Fibroblast of skin of abdomen (primary cell): ENCODE data around the gene SLC5A11.
A peak's percentile ranks its signal among the peaks of the same experiment; 100 is the strongest.
"Not testable (repeated sequence)": the region's sequence is repeated elsewhere in the genome, so short reads cannot be mapped to it uniquely, and the experiment has no call there.

Source experiments
- DNase-seq: peaks from one replicate; pipeline ENCODE4 v3.0.0-alpha.2; 2013

SLC5A11 gene

DNA sequence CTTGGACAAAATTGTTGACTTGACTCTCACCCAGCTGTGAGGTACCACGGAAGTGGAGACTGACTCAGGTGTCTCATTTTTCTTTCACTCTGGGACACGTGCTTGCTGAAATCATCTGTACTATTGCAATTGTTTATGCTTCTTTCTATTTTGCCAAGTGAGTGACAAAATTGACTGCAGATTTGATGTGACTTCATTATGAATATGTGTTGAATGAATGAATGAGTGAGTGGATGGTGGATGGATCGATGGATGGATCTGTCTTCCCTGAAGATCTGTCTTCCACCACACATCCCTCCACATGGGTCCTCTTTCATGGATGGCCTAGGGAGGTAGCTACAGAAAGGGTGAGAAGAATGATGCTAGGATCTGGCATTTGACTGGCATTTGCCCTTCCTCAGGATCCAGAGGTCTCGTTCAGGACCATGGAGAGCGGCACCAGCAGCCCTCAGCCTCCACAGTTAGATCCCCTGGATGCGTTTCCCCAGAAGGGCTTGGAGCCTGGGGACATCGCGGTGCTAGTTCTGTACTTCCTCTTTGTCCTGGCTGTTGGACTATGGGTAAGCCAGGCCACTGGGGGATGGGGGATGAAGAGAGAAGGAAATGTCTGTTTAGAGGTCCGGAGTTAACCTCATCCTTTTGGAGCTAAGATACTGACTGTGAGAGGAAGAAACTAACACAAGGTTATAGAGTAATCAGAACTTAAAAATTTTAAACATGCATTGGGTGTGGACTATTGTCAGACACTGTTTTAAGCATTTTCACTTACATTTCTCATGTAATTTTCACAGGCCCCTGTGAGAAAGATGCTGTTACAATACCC is 12.7 kb downstream of the SLC5A11 start:
- DNase-seq, result peak; percentile 57

DNA sequence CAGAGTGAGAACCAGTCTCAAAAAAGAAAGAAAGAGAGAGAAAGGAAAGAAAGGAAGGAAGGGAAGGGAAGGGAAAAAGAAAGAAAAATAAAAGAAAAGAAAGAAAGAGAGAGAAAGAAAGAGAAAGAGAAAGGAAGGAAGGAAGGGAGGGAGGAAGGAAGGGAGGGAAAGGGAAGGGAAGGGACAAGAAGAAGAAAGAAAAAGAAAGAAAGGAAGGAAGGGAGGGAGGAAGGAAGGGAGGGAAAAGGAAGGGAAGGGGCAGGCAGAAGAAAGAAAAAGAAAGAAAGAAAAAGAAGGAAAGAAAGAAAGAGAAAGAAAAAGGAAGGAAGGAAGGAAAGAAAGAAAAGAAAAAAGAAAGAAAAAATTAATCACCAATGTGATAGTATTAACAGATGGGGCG is 15.7 kb downstream of the SLC5A11 start:
- no peak for DNase-seq

GRCh38 chr16:24863582-24864437 is 18.0 kb downstream of the SLC5A11 start:
- no peak for DNase-seq

GRCh38 chr16:24869033-24869432 is 23.3 kb downstream of the SLC5A11 start:
- no peak for DNase-seq

DNA sequence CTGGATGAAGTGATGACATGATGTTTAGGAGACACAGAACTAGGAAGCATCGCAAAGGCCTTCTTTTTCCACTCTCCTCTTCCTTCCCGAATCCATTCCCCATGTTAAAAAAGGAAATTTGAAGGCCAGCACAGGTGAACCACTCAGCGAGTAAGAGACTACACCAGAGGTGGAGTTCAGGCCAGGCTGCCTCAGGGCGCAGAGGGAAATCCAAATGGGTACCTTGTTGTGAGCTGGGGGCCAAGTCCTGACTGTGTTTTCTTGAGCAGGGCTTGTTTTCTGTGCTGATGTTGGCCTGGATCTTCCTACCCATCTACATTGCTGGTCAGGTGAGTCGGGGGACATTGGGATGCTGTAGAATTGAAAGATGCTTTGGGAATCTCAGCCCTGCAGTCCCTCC is 26.1 kb downstream of the SLC5A11 start:
- DNase-seq, result no peak

DNA sequence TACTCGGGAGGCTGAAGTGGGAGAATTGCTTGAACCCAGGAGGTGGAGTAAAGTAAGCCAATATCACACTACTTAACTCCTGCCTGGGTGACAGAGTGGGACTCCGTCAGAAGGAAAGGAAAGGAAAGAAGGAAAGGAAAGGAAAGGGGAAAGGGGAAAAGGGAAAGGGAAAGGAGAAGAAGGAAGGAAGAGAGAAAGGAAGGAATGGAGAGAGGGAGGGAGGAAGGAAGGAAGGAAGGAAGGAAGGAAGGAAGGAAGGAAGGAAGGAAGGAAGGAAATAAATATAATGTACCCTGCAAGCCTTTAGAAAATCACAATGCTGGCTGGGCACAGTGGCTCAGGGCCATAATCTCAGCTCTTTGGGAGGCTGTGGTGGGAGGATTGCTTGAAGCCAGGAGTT is 27.3 kb downstream of the SLC5A11 start:
- no peak for DNase-seq

DNA sequence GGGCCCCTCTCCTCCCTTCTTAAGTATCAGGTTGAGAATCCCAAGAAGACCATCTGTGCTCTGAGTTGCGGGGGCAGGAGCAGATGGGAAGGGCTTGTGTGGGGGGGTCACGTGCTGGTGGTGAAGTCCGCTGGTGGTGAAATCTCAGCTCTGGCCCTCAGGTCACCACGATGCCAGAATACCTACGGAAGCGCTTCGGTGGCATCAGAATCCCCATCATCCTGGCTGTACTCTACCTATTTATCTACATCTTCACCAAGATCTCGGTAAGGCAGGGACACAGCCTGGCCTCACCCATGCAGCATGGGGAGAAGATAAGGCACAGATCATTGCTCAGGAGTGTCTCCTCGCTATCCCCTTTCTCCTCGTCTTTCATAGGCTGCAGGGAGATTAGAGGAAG is 29.7 kb downstream of the SLC5A11 start:
- no peak for DNase-seq

DNA sequence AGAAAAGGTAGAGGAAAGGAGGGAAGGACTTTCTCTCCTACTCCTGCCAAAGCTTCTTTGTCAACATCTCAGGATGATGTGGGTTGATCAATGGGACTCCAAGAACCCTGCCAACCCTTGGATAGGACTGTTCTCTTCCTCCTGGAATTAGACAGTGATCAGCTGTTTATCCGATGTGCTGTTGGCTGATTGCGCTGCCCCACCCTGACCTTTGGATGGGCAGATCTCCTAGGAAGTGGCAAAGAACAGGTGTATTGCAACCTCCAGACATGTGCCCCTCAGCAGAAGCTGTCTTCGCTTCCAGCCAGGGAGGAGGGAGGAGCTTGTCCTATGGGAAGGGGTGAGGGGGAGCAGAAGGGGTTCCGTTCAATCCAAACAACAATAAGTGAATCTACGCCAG is 30.5 kb downstream of the SLC5A11 start:
- DNase-seq, result no peak

GRCh38 chr16:24879684-24880083 is 33.9 kb downstream of the SLC5A11 start:
- no peak for DNase-seq

GRCh38 chr16:24883714-24884151 is 38.0 kb downstream of the SLC5A11 start:
- no peak for DNase-seq

DNA sequence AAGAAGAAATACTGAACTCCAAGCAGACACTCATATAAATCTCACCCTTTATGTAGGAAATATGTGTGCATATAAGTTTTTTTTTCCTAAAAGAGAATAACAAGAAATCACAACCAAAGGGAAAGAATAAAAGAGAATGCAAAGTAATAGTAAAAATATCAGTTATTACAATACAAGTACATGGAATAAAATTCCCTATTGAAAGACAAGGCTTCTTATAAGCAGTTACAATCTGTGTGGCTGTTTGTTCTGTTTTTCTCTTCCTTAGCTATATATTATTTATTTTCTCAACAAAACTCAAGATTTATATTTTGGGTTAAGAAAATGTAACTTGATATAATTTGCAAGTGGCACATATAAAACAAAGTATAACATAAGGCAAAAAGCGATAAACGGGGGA is 41.7 kb downstream of the SLC5A11 start:
- DNase-seq, result no peak

DNA sequence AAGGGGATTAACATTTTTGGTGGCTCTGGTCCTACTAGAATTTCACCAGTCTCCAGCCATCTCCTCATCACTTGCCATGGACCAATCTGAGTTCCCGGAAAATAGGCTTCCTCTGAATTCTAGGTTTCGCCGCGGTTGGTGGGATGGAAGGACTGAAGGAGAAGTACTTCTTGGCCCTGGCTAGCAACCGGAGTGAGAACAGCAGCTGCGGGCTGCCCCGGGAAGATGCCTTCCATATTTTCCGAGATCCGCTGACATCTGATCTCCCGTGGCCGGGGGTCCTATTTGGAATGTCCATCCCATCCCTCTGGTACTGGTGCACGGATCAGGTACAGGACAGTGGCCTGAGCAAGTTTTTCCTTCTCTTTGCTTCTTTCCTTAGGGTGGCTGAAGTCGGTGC is 45.0 kb downstream of the SLC5A11 start:
- no peak for DNase-seq

DNA sequence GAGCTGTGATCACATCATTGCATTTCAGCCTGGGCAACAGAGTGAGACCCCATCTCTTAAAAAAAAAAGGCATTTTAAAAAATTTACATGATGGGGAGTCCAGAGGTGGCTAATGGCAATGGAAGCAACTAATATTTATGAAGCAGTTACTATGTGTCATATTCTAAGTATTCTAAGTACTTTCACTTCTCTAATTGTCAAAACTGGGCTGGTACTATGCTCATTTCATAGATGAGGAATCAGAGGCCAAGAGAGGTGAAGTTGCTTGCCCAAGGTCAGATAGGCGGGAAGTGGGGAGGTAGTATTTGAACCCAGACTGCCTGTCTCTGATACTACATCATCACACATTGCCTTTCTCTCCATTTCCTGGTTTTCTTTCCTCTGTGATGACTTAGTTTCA is 50.7 kb downstream of the SLC5A11 start:
- DNase-seq, result no peak

DNA sequence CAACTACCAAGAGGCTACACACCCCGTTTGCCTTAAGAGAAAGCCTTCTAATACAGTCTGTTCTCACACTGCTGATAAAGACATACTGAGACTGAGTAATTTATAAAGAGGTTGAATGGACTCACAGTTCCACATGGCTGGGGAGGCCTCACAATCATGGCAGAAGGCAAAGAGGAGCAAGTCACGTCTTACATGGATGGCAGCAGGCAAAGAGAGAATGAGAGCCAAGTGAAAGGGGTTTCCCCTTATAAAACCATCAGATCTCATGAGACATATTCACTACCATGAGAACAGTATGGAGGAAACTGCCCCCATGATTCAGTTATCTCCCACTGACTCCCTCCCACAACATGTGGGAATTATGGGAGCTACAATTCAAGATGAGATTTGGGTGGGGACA is 51.8 kb downstream of the SLC5A11 start:
- DNase-seq, result not testable (repeated sequence)

DNA sequence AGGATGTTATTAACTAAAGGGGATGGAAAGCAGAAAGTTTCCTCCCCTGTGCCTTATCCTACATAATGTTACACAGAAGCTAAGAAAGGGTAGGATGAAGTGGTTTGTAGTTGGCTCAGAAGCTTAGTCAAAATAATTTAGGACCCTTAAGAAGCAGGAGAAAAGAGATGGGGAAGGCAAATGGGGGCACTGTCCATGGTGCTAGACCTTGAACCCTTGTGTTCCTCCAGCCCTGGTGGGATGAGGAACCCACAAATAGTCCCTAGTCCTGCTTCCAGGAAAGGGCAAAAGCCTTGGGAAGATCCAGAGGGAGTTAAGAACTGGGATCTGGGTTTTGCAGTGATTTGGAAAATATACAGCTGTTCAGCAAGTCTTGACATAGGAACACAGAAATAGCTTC is 54.5 kb downstream of the SLC5A11 start:
- DNase-seq, result no peak

DNA sequence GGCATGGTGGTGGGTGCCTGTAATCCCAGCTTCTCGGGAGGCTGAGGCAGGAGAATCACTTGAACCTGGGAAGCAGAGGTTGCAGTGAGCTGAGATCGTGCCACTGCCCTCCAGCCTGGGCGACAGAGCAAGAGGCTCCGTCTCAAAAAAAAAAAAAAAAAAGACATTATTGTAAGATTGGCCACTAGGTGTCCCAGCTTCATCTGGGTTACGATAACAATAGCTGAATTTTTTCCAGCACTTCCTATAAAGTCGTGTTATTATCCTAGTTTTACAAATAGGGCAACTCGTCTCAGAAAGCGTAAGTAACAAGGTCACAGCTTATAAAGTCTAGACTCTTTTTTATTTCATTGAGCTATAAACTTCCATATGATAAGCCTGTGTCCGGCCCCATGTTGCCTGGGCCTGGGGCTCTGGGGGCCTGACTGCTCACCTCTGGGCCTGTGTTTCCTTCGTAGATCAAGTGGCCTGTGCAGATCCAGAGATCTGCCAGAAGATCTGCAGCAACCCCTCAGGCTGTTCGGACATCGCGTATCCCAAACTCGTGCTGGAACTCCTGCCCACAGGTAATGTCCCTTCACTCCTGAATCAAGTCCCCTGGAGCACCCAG is 60.5 kb downstream of the SLC5A11 start:
- peak; percentile 15 for DNase-seq

DNA sequence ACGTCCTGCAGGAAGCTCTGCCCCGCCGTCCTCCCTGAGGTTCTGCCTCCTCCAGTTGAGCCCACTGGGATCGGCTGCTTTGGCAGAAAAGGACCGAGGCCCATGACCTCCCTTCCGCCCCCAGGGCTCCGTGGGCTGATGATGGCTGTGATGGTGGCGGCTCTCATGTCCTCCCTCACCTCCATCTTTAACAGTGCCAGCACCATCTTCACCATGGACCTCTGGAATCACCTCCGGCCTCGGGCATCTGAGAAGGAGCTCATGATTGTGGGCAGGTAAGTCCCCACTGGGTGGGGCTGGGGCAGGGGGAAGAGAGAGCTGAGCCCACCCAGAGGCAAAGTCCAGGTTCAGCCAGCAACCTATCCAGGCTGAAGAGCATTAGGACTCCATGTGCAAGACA is 61.1 kb downstream of the SLC5A11 start:
- no peak for DNase-seq

DNA sequence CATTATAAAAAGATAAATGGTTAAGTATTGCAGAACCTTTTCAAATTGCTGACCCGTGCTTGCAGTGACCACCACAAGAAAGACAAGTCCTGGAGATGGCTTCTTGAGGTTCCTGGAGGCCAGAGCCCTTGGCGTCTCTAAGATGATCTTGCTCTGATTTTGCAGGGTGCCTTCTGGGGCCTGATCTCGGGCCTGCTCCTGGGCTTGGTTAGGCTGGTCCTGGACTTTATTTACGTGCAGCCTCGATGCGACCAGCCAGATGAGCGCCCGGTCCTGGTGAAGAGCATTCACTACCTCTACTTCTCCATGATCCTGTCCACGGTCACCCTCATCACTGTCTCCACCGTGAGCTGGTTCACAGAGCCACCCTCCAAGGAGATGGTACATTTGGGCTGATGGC is 63.0 kb downstream of the SLC5A11 start:
- no peak for DNase-seq

DNA sequence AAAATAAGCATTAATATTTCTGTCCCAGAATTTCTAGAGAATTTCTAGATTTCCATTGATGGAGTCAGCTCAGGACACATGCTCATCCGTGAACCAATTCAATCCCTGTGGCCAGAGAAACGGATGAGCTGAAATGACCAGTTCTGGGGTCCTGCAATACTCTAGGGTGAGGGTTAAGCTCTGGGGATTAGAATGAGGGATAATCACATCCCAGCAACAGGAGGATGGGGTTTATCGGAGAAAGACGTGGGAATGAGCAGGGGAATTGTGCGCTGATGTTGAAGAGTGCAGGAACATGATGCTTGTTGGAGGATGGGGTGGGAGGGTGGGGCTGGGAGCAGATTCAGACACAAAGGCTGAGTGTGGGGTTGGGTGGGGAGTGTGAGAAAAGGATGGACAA is 64.1 kb downstream of the SLC5A11 start:
- no peak for DNase-seq

GRCh38 chr16:24915019-24915418 is 69.3 kb downstream of the SLC5A11 start:
- no peak for DNase-seq

DNA sequence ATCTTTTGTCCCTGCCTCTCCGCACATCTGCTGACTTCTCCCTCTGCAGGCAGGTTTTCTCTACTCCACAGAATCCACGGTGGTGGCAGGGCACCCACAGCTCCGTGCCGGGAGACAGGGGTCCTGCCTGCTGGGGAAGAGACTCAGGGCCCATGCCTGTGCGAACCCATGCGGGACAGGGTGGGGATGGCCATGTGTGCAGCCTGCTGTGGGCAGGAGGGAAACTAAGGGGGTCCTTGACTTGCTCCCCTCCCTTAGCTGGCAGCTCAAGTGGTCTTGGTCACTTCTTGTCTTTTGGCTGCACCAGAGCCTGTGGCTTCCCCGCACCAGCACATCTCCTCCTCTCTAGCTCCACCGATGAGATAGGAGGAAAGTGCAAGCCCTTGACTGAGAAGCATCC is 69.8 kb downstream of the SLC5A11 start:
- DNase-seq, result no peak

DNA sequence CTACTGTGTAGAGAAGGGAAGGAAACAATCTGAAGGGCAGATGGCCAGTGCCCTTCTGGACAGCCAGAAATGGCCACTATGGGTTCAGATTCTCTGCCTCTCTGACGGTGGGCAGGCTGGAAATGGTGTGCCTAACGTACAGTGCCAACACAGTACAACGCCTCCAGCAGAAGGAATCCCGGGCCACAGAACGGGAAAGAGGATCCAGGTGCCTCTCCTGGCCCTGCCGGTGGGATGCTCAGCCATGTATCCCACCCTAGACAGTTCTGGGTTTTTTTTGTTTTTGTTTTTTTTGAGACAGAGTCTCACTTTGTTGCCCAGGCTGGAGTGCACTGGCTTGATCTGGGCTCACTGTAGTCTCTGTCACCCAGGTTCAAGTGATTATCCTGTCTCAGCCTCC is 71.5 kb downstream of the SLC5A11 start:
- no peak for DNase-seq

GRCh38 chr16:24917891-24918290 is 72.1 kb downstream of the SLC5A11 start:
- no peak for DNase-seq

GRCh38 chr16:24918641-24919040 is 72.9 kb downstream of the SLC5A11 start:
- no peak for DNase-seq
